GM23248 (cell line): Measurements from ENCODE around the gene C2orf42.

Experiments used
- EZH2 ChIP-seq: fragments of 200-600 bp; sonication (generic); IDR thresholded peaks from 2 replicates; pipeline ENCODE4 v1.6.1; 2018; ENCODE audit warnings: antibody characterized with exemption, mild to moderate bottlenecking; ENCODE audit not compliant: insufficient read depth, poor library complexity, severe bottlenecking
- EZH2phosphoT487 ChIP-seq: fragments of 200-600 bp; sonication (generic); IDR thresholded peaks from 2 replicates; pipeline ENCODE4 v1.6.1; 2018; ENCODE audit warnings: antibody characterized with exemption, moderate library complexity, mild to moderate bottlenecking, low read depth; ENCODE audit not compliant: insufficient read depth

- TF ChIP-seq EZH2phosphoT487 = no peak
- TF ChIP-seq EZH2 = no peak
Measured at GRCh38 chr2:70128005-70128404, 62.8 kb downstream of the C2orf42 start.
